HEK293T (cell line): Measurements from ENCODE around the gene RBM26.
"Not testable (repeated sequence)": the region's sequence is repeated elsewhere in the genome, so short reads cannot be mapped to it uniquely, and the experiment has no call there.

Experiments
- CTCF ChIA-PET: fragments of 350-600 bp; formaldehyde crosslinking; extraction: SDS; loops from one replicate; lab custom pipeline; 2021; ENCODE audit warnings: antibody characterized with exemption, inconsistent platforms; lab: Yijun Ruan, JAX
- POLR2A ChIA-PET: fragments of 350-600 bp; formaldehyde crosslinking; extraction: SDS; loops from one replicate; lab custom pipeline; 2020; ENCODE audit warnings: antibody characterized with exemption, inconsistent platforms; lab: Yijun Ruan, JAX
- DNase-seq: peaks from one replicate; pipeline ENCODE4 v3.0.0; 2012; ENCODE audit warnings: mixed read lengths; ENCODE audit errors: extremely low spot score
- ARNT ChIP-seq: fragments of 450-650 bp; IDR thresholded peaks from 2 replicates; pipeline ENCODE4 v1.6.1; 2017; ENCODE audit warnings: mild to moderate bottlenecking
- BHLHE40 ChIP-seq: fragments of 450-650 bp; IDR thresholded peaks from 2 replicates; pipeline ENCODE4 v1.6.1; 2016; ENCODE audit warnings: mild to moderate bottlenecking, moderate library complexity, borderline replicate concordance
- CTBP1 ChIP-seq: fragments of 450-650 bp; IDR thresholded peaks from 2 replicates; pipeline ENCODE4 v1.6.1; 2016; ENCODE audit warnings: borderline replicate concordance
- ELF4 ChIP-seq: fragments of 450-650 bp; IDR thresholded peaks from 2 replicates; pipeline ENCODE4 v1.6.1; 2017; ENCODE audit warnings: antibody characterized with exemption
- FOXA1 ChIP-seq: fragments of 450-650 bp; IDR thresholded peaks from 2 replicates; pipeline ENCODE4 v1.6.1; 2016; ENCODE audit warnings: mild to moderate bottlenecking
- FOXK2 ChIP-seq: fragments of 450-650 bp; IDR thresholded peaks from 2 replicates; pipeline ENCODE4 v1.6.1; 2016; ENCODE audit warnings: mild to moderate bottlenecking
- FOXM1 ChIP-seq: fragments of 450-650 bp; IDR thresholded peaks from 2 replicates; pipeline ENCODE4 v1.6.1; 2017; ENCODE audit warnings: mild to moderate bottlenecking, borderline replicate concordance
- HDGF ChIP-seq: fragments of 450-650 bp; IDR thresholded peaks from 2 replicates; pipeline ENCODE4 v1.6.1; 2017; ENCODE audit warnings: antibody characterized with exemption, borderline replicate concordance
- L3MBTL2 ChIP-seq: fragments of 450-650 bp; conservative IDR thresholded peaks from 2 replicates; pipeline ENCODE4 v1.6.1; 2016; ENCODE audit warnings: mild to moderate bottlenecking
- LEF1 ChIP-seq: fragments of 450-650 bp; IDR thresholded peaks from 2 replicates; pipeline ENCODE4 v1.6.1; 2017; ENCODE audit warnings: mild to moderate bottlenecking, borderline replicate concordance
- NFRKB ChIP-seq: fragments of 450-650 bp; IDR thresholded peaks from 2 replicates; pipeline ENCODE4 v1.6.1; 2016; ENCODE audit warnings: mild to moderate bottlenecking, moderate library complexity
- SP1 ChIP-seq: fragments of 450-650 bp; IDR thresholded peaks from 2 replicates; pipeline ENCODE4 v1.6.1; 2017
- SUZ12 ChIP-seq: fragments of 450-650 bp; IDR thresholded peaks from 2 replicates; pipeline ENCODE4 v1.6.1; 2016; ENCODE audit warnings: mild to moderate bottlenecking
- TARDBP ChIP-seq: fragments of 450-650 bp; IDR thresholded peaks from 2 replicates; pipeline ENCODE4 v1.6.1; 2016
- ZNF384 ChIP-seq: fragments of 450-650 bp; IDR thresholded peaks from 2 replicates; pipeline ENCODE4 v1.6.1; 2016
- TF ChIP-seq, protein P1 (sequence below): fragments of 450-650 bp; IDR thresholded peaks from 2 replicates; pipeline ENCODE4 v1.6.1; 2016

Gene RBM26

DNA sequence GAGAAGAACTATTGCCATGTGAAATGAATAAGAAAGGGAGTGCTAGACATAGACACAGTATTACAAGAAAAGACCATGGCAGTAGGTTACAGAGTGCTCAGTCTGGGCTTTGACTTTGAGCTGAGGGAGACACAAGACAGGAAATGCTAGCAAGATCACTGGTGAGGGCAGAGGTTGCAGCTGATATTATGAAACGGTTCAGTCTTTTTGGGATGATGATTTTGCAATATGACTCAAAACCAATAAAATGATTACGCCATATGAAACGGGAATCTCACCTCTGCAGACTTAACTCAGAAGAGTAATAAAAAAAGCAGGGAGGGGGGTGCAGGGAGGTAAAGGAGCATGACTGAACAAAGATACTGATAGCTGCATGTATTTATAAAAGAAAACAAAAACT is 123.1 kb downstream of the RBM26 start:
- TF ChIP-seq LEF1: no peak
- TF ChIP-seq BHLHE40: no peak
- ChIA-PET POLR2A (no interaction called here), CTCF (no interaction called here)
- no peak for DNase-seq

DNA sequence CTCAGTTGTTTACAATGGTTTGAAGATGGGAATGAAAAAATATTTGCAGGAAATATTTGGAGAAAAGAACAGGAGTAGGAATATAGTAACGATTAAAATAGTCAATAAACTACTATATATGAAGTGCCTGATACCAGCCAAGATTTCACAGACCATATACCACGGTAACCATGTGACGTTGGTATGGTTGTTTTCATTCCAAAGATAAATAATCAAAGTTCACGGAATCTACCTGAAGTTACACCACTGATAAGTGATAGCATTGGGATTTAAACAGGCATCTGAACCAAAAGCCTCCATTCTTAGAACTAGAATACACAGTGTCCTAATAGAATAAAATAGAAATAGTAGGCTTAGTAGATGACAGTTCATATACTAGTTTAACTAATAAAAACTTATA is 123.5 kb downstream of the RBM26 start:
- POLR2A ChIA-PET: no interaction called here
- CTCF ChIA-PET: no interaction called here
- TF ChIP-seq CTBP1 (no peak), FOXA1 (no peak), TARDBP (no peak), HDGF (no peak), ZNF384 (no peak), FOXK2 (no peak), L3MBTL2 (no peak), BHLHE40 (no peak), ARNT (no peak), ELF4 (no peak), FOXM1 (no peak), SUZ12 (no peak), NFRKB (no peak), LEF1 (no peak), SP1 (no peak)
- TF ChIP-seq, protein P1, sequence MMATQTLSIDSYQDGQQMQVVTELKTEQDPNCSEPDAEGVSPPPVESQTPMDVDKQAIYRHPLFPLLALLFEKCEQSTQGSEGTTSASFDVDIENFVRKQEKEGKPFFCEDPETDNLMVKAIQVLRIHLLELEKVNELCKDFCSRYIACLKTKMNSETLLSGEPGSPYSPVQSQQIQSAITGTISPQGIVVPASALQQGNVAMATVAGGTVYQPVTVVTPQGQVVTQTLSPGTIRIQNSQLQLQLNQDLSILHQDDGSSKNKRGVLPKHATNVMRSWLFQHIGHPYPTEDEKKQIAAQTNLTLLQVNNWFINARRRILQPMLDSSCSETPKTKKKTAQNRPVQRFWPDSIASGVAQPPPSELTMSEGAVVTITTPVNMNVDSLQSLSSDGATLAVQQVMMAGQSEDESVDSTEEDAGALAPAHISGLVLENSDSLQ: no peak

DNA sequence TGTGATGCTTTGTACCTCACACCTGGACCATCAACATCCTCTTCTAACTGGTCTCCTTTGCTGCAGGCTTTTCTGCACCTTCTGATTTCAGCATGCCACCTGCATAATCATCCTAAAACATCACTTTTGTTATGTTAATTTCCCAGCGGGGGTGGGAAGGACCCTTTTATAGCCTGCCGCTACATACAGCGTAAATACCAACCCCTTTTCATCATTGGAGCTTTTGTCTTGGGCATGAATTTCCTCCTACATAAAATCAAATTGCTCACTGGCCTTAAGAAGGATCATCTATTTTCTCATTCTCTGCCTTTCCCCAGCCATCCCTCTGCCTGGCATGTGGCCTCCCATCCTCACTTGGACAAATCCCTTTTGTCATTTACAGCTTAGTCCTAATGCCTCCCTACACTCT is 124.7 kb downstream of the RBM26 start:
- TF ChIP-seq SP1: no peak
- TF ChIP-seq CTBP1: no peak
- TF ChIP-seq TARDBP: no peak
- no peak for TF ChIP-seq HDGF
- no peak for TF ChIP-seq NFRKB
- TF ChIP-seq FOXM1: no peak
- TF ChIP-seq FOXK2: no peak
- no peak for TF ChIP-seq ZNF384
- no peak for TF ChIP-seq ARNT
- TF ChIP-seq ELF4: no peak
- TF ChIP-seq L3MBTL2: no peak
- no peak for TF ChIP-seq LEF1
- TF ChIP-seq FOXA1: no peak
- TF ChIP-seq SUZ12: no peak
- TF ChIP-seq BHLHE40: no peak
- TF ChIP-seq, protein P1: no peak
- ChIA-PET CTCF (no interaction called here), POLR2A (no interaction called here)
- no peak for DNase-seq

More for the DNA sequence above, 123.5 kb downstream of the RBM26 start:
- DNase-seq: no peak

DNA sequence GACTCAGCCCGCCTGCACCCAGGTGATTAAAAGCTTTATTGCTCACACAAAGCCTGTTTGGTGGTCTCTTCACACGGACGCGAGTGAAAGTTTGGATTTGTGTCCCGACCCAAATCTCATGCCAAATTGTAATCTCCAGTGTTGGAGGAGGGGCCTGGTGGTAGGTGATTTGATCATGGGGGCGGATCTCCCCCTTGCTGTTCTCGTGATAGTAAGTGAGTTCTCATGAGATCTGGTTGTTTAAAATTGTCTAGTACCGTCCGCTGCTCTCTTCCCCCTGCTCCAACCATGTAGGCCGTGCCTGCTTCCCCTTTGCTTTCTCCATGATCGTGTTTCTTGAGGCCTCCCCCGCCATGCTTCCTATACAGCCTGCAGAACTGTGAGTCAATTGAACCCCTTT is 126.3 kb downstream of the RBM26 start:
- DNase-seq, POLR2A ChIA-PET, CTCF ChIA-PET: not testable (repeated sequence)

DNA sequence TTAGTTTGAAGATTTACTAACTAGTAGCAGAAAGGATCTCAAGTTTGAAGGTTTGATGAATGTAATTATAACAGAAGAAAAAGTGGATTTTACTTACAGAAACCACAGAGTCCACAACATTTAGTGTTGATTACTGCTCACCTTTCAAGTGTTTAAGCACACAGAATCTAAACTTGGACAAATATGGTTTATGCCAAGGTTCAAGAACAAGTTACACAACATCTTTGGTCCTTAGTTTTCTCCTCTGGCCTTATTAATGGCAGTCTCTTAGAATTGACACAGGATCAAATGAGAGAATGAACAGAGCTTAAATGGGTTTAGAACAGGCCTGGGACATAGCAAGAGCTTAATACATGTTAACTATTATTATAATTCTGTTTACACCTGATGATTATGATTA is 133.0 kb downstream of the RBM26 start:
- ChIA-PET POLR2A (no interaction called here), CTCF (no interaction called here)
- DNase-seq: no peak
- TF ChIP-seq ELF4: no peak

DNA sequence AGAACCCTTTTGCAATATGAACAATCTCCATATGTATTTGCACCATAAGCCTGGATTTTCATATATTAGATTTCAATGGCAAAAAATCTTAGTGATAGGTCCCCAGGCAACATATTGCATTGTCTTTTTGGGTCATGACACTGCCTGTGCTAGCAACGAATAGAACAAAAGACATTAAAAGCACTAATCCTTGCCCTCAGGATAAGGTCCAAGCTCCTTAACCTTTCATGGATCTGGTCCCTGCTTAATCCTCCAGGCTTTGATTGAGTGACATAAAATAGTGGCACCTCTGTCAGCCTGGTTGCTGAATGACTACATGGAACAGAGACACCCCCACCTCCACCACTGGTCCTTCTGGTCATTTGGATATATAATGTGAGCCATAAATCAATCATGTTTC is 134.4 kb downstream of the RBM26 start:
- no peak for TF ChIP-seq FOXK2
- no peak for TF ChIP-seq CTBP1
- TF ChIP-seq, protein P1: peak; percentile 61; the same call in 1 of the 2 replicates
- no peak for DNase-seq
- ChIA-PET POLR2A (no interaction called here), CTCF (no interaction called here)

DNA sequence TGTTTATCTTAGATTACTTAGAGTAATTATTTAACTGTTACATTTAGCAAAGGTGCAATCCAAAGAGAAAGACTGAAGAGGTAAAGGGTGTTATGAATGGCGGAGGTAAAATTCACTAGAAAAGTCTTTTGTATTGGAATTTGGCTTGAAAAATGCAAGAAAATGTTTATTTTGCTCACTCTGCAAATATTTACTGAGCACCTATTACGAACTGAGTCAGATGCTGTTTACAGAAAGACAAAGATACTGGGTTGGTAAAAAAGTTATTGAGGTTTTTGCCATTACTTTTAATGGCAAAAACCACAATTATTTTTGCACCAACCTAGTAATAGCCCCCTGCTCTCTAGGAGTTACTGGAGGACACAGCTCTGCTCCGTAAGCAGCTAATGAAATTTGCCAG is 135.2 kb downstream of the RBM26 start:
- DNase-seq: no peak
- POLR2A ChIA-PET: no interaction called here
- CTCF ChIA-PET: no interaction called here
- TF ChIP-seq FOXM1: no peak
- no peak for TF ChIP-seq ELF4
- no peak for TF ChIP-seq HDGF
- TF ChIP-seq FOXA1: no peak
- no peak for TF ChIP-seq LEF1
- TF ChIP-seq BHLHE40: no peak
- no peak for TF ChIP-seq SUZ12
- TF ChIP-seq, protein P1: no peak
- no peak for TF ChIP-seq L3MBTL2
